BLaER1 treated with 17β-estradiol and CSF1 and Interleukin-3, amounts not matched to agents 10 nM and 100 nM (cell line): Measurements from ENCODE around the gene LOX.
A peak's percentile ranks its signal among the peaks of the same experiment; 100 is the strongest.

Experiments
- H3K27ac ChIP-seq, 11 experiments: shearing (Covaris generic); formaldehyde crosslinking; 2 replicates each; pipeline ENCODE4 v1.8.1; 2022
- H3K27me3 ChIP-seq, 11 experiments: shearing (Covaris generic); formaldehyde crosslinking; 2 replicates each; pipeline ENCODE4 v1.8.1; 2022
- H3K36me3 ChIP-seq, 11 experiments: shearing (Covaris generic); formaldehyde crosslinking; 2 replicates each; pipeline ENCODE4 v1.8.1; 2022
- H3K4me1 ChIP-seq, 10 experiments: shearing (Covaris generic); formaldehyde crosslinking; 2 replicates each; pipeline ENCODE4 v1.8.1; 2022
- H3K4me2 ChIP-seq, 11 experiments: shearing (Covaris generic); formaldehyde crosslinking; 2 replicates each; pipeline ENCODE4 v1.8.1; 2022
- H3K4me3 ChIP-seq, 10 experiments: shearing (Covaris generic); formaldehyde crosslinking; 2 replicates each; pipeline ENCODE4 v1.8.1; 2022
- H3K9ac ChIP-seq, 11 experiments: shearing (Covaris generic); formaldehyde crosslinking; 2 replicates each; pipeline ENCODE4 v1.8.1; 2022
- H3K9me3 ChIP-seq, 11 experiments: shearing (Covaris generic); formaldehyde crosslinking; replicated peaks in 1 of 11; 2 replicates each; pipeline ENCODE4 v1.8.1; 2022
- H4K20me1 ChIP-seq, 11 experiments: shearing (Covaris generic); formaldehyde crosslinking; 2 replicates each; pipeline ENCODE4 v1.8.1; 2022
- Cebpa-rat ChIP-seq, 11 experiments: shearing (Covaris generic); IDR thresholded peaks; 2 replicates each; pipeline ENCODE4 v1.8.1; 2022

Gene LOX

DNA sequence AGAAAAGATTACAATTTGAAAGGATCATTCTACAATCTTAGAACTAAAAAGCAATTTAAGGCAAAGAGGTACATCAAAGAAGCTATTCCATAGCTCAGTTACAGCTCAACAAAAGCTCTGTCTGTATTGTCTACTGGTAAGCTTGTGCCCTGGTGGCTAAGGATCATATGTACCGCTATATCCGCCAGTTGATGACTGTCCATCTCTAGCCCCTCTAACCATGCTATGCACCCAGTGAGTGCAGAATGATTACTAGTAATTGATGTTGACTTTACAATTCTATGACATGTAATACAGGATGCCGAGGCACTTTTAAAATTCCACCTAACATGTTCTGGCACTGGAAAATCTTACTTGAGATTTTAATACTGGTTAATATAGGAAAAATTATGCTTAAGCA is 13.1 kb downstream of the LOX start:
- no peak overlapping the region for H3K27ac ChIP-seq
- no peaks in the 10 kb centered on the region for H3K27me3 ChIP-seq
- no peaks in the 10 kb centered on the region for H3K36me3 ChIP-seq
- no peaks in the 10 kb centered on the region for H3K4me1 ChIP-seq
- H3K4me2 ChIP-seq: no peak overlapping the region
- no peak overlapping the region for H3K9ac ChIP-seq
- no peak for TF ChIP-seq Cebpa-rat (IDR thresholded peaks at IDR 0.05)
- no peak overlapping the region for H3K4me3 ChIP-seq
- no peaks in the 10 kb centered on the region for H4K20me1 ChIP-seq
- H3K9me3 ChIP-seq: no peaks in the 10 kb centered on the region

DNA sequence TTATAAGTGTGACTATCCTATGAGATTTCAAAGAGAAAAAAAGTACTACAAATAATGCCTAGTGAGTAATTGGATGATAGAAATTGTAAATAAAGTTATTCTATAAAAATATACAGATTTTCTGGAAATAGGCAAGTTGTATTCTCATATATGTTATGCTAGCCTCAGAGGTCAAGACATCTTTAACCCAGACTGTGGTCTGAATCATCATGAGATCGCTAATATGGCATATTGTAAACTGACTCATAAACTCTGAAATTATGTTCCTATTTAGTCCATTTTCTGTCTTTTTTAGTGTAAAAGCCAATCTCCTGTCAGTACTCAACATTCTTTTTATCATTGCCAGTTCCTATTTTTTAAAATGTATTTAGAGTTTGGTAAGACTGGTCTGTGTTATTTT is 14.2 kb downstream of the LOX start:
- H3K27me3 ChIP-seq: no peaks in the 10 kb centered on the region
- no peak overlapping the region for H3K4me3 ChIP-seq
- no peaks in the 10 kb centered on the region for H3K36me3 ChIP-seq
- no peaks in the 10 kb centered on the region for H3K4me1 ChIP-seq
- no peak for TF ChIP-seq Cebpa-rat (IDR thresholded peaks at IDR 0.05)
- no peak overlapping the region for H3K4me2 ChIP-seq
- H3K9me3 ChIP-seq: no peaks in the 10 kb centered on the region
- H4K20me1 ChIP-seq: no peaks in the 10 kb centered on the region
- H3K9ac ChIP-seq: no peak overlapping the region
- H3K27ac ChIP-seq: no peak overlapping the region

DNA sequence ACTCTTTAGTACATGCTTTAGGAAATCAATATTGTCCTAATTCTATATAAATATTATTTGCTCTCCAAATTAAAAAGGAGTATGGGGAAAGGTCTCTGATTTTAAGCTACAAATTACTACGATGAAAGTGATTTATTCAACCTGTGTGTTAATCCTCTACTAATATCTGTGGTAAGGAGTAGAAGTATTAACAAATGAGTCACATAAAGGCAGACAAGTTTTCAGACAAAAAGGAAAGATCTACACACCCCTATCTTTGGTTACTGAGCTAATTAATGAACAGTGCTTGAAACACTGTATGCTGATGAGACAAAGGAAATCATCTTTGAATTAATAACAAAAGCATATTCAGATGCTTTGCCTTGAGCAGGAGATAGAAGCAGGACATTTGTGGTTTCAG is 15.9 kb downstream of the LOX start:
- H3K4me1 ChIP-seq: no peaks in the 10 kb centered on the region
- no peaks in the 10 kb centered on the region for H4K20me1 ChIP-seq
- H3K9me3 ChIP-seq: no peaks in the 10 kb centered on the region
- no peaks in the 10 kb centered on the region for H3K27me3 ChIP-seq
- no peak overlapping the region for H3K4me3 ChIP-seq
- H3K9ac ChIP-seq: no peak overlapping the region
- no peak for TF ChIP-seq Cebpa-rat (IDR thresholded peaks at IDR 0.05)
- no peak overlapping the region for H3K27ac ChIP-seq
- no peaks in the 10 kb centered on the region; a peak in 1 of 22 replicates for H3K36me3 ChIP-seq
- no peak overlapping the region for H3K4me2 ChIP-seq

DNA sequence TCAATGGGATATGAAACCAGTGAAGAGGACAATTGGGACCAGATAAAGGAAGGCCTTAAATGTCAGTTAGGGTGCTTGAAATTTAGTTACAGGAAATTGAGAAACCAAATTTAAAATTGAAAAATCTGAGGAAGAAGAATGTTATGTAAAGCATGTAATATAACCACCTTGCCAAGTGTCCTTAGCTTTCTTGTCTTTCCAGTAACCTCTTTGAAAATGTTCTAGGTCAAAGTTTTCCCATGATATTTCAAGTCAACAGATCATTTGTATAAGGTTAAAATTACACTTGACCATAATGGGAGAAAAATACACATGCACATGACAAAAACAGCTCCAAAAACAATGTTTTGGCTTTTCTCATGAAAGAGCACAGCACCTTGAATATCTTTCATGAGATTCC is 21.1 kb downstream of the LOX start:
- no peaks in the 10 kb centered on the region for H3K27me3 ChIP-seq
- H3K9me3 ChIP-seq: no peaks in the 10 kb centered on the region
- H3K4me1 ChIP-seq: peaks cover 0 to 16% (median 14%) of the 10 kb centered on the region in 10 experiments; a peak in 15 of 20 replicates
- no peak for TF ChIP-seq Cebpa-rat (IDR thresholded peaks at IDR 0.05)
- H4K20me1 ChIP-seq: no peaks in the 10 kb centered on the region
- no peak overlapping the region for H3K9ac ChIP-seq
- no peak overlapping the region for H3K27ac ChIP-seq
- H3K4me2 ChIP-seq: no peak overlapping the region
- H3K4me3 ChIP-seq: no peak overlapping the region
- peaks cover 0 to 24% (median 10%) of the 10 kb centered on the region in 11 experiments; a peak in 9 of 22 replicates for H3K36me3 ChIP-seq

DNA sequence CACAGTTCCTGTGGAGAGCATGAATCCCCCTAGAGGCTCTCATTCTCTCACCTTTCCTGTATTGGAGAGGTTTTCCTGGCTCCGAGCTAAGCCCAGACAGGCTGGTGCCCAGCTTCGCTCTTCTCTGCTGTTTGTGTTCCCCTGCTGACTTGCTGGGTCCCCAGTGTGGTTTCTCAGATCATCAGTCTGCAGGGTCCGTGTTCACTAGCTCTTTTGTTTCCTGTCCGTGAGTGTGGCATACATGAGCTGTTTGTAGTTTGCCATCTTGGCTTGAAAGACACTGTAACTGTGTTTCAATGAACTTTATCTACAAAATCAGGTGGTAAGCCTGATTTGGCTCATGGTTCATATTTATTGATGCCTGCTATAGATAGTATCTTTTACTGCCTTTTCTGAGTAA is 23.8 kb downstream of the LOX start:
- no peak for TF ChIP-seq Cebpa-rat (IDR thresholded peaks at IDR 0.05)
- H3K27me3 ChIP-seq: no peaks in the 10 kb centered on the region
- no peaks in the 10 kb centered on the region for H3K9me3 ChIP-seq
- peak overlapping the region in 7 of 11 experiments; percentile 44 to 54 (median 51); a peak in 12 of 22 replicates for H3K4me2 ChIP-seq
- H3K4me3 ChIP-seq: no peak overlapping the region
- no peak overlapping the region for H3K9ac ChIP-seq
- peaks cover 0 to 33% (median 10%) of the 10 kb centered on the region in 11 experiments; a peak in 9 of 22 replicates for H3K36me3 ChIP-seq
- no peaks in the 10 kb centered on the region for H4K20me1 ChIP-seq
- no peak overlapping the region for H3K27ac ChIP-seq
- H3K4me1 ChIP-seq: peaks cover 0 to 16% (median 14%) of the 10 kb centered on the region in 10 experiments; a peak in 15 of 20 replicates

DNA sequence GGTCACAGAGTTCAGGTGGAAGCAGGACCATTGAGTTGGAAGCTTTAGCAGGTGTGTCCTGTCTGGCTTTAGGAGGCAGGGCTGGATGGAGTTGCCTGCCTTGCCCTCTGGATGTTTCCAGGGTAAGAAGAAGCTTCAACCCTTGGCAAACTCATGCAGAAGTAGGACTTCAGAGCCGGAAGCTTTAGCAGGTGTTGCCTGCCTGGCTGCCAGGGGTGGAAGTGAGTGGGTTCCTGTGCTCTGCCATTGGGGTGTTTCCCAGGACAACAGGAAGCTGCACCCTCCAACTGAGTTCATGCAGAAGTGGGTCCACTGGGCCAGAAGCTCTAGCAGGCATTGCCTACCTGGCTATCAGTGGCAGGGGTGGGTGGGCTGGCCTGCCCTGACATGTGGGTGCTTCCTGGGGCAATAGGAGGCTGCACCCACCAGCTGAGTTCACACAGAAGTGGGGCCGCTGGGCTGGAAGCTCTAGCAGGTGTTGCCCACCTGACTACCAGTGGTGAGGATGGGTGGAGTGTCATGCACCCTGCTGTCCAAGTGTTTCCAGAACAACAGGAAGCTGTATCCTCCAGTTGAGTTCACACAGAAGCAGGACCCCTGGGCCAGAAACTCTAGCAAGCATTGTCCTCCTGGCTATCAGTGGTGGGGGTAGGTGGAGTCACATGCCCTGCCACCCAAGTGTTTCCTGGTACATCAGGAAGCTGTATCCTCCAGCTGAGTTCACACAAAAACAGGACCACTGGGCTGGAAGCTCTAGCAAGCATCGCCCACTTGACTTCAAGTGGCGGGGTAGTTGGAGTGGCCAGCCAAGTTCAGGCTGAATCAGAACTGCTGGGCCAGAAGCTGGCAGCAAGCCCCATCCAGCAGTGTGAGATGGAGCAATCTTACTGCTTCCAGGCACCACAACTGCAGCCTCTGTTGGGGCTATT is 24.6 kb downstream of the LOX start:
- Histone ChIP-seq H4K20me1 (no peaks in the 10 kb centered on the region), H3K9ac (no peak overlapping the region), H3K9me3 (no peaks in the 10 kb centered on the region), H3K36me3 (peaks cover 0 to 33% (median 10%) of the 10 kb centered on the region in 11 experiments; a peak in 9 of 22 replicates), H3K4me2 (peak overlapping the region in 7 of 11 experiments; percentile 44 to 54 (median 51); a peak in 14 of 22 replicates), H3K4me1 (peaks cover 0 to 16% (median 14%) of the 10 kb centered on the region in 10 experiments; a peak in 15 of 20 replicates), H3K27me3 (no peaks in the 10 kb centered on the region), H3K27ac (no peak overlapping the region), H3K4me3 (no peak overlapping the region)
- no peak for TF ChIP-seq Cebpa-rat (IDR thresholded peaks at IDR 0.05)

DNA sequence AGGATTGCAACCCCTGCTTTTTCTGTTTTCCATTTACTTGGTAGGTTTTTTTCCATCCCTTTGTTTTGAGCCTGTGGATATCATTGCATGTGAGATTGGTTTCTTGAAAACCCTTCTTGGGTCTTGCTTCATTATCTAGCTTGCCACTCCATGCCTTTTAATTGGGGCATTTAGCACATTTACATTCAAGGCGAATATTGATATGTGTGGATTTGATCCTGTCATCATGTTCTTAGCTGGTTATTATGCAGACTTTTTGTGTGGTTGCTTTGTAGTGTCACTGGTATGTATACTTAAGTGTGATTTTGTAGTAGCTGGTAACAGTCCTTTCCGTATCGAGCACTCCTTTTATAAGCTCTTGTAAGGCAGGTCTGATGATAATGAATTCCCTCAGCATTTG is 26.5 kb downstream of the LOX start:
- H3K4me2 ChIP-seq: no peak overlapping the region
- H3K27me3 ChIP-seq: no peaks in the 10 kb centered on the region
- H3K4me1 ChIP-seq: peaks cover 0 to 16% (median 14%) of the 10 kb centered on the region in 10 experiments; a peak in 15 of 20 replicates
- H3K4me3 ChIP-seq: no peak overlapping the region
- no peak for TF ChIP-seq Cebpa-rat (IDR thresholded peaks at IDR 0.05)
- H3K36me3 ChIP-seq: peaks cover 0 to 33% (median 10%) of the 10 kb centered on the region in 11 experiments; a peak in 8 of 22 replicates
- H4K20me1 ChIP-seq: no peaks in the 10 kb centered on the region
- no peaks in the 10 kb centered on the region for H3K9me3 ChIP-seq
- no peak overlapping the region for H3K27ac ChIP-seq
- H3K9ac ChIP-seq: no peak overlapping the region

DNA sequence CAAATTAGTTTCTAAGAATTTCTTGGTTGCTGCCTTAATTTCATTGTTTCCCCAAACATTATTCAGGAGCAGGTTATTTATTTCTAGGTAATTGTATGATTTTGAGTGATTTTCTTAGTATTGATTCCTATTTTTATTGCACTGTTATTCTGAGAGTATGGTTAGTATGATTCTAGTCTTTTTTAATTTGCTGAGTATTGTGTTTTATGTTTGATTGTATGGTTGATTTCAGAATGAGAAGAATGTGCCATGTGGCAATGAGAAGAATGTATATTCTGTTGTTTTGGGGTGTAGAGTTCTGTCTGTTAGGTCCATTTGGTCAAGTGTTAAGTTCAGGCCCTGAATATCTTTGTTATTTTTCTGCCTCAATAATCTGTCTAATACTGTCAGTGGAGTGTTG is 27.1 kb downstream of the LOX start:
- H3K9me3 ChIP-seq: peaks cover 0 to 2% (median 1%) of the 10 kb centered on the region in 11 experiments; a peak in 10 of 22 replicates
- H3K27me3 ChIP-seq: no peaks in the 10 kb centered on the region
- no peak overlapping the region for H3K4me2 ChIP-seq
- H3K4me1 ChIP-seq: peaks cover 0 to 16% (median 14%) of the 10 kb centered on the region in 10 experiments; a peak in 14 of 20 replicates
- TF ChIP-seq Cebpa-rat (IDR thresholded peaks at IDR 0.05): no peak
- H3K36me3 ChIP-seq: peaks cover 0 to 34% (median 10%) of the 10 kb centered on the region in 11 experiments; a peak in 9 of 22 replicates
- H4K20me1 ChIP-seq: no peaks in the 10 kb centered on the region
- no peak overlapping the region for H3K27ac ChIP-seq
- H3K4me3 ChIP-seq: no peak overlapping the region
- H3K9ac ChIP-seq: no peak overlapping the region

DNA sequence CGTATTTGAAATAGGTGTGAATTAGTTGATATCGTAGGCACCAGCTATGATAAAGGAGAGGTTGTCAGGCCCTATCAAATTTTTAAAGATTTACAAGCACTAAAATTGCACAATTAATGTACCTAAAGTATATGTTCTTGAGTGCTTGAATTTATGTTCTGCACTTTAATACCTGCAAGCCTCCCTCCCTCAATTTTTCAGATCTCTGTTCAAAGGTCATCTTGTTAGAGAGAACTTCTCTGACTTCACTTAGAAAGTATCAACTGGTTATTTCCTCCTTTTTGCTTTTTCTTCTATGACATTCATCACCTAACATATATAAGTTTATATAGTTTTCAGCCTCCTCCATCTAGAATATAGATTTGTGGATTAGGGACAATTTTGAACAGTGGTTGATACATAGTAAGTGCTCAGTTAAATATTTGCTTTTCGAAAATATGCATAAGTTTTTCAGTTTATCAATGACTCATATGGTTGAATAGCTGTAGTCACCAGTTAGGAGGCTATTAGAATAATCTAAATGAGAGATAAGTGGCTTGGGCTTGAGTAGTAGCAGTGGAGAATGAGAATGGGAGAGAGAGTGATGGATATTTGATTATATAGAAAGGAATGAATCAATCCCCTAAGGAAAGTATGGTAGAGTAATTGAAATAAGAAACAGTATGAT is 37.3 kb downstream of the LOX start:
- H3K36me3 ChIP-seq: peaks cover 6 to 40% (median 20%) of the 10 kb centered on the region in 11 experiments; a peak in 20 of 22 replicates
- H3K4me1 ChIP-seq: peaks cover 0 to 5% (median 0%) of the 10 kb centered on the region in 10 experiments; a peak in 2 of 20 replicates
- H3K27me3 ChIP-seq: no peaks in the 10 kb centered on the region
- no peaks in the 10 kb centered on the region for H4K20me1 ChIP-seq
- no peak overlapping the region for H3K4me3 ChIP-seq
- H3K9ac ChIP-seq: no peak overlapping the region
- no peak for TF ChIP-seq Cebpa-rat (IDR thresholded peaks at IDR 0.05)
- H3K4me2 ChIP-seq: no peak overlapping the region
- no peak overlapping the region for H3K27ac ChIP-seq
- peaks cover 16 to 26% (median 20%) of the 10 kb centered on the region in 11 experiments; a peak in 20 of 22 replicates for H3K9me3 ChIP-seq
